ENCODE results near the gene CHRM5.

CHRM5 gene

GRCh38 chr15:34070003-34070402 lies 101.7 kb downstream of the CHRM5 start:
- Histone ChIP-seq H3K36me3 (ENCODE audit: control insufficient read depth, low read depth, low read length) (no peaks in the 10 kb centered on the region), H3K4me1 (ENCODE audit: control insufficient read depth, low read depth, low read length) (no peaks in the 10 kb centered on the region), H3K27me3 (ENCODE audit: control insufficient read depth, insufficient read depth, low read length) (no peaks in the 10 kb centered on the region), H3K4me3 (ENCODE audit: low read length) (no peak overlapping the region), H3K9ac (ENCODE audit: low read length) (no peak overlapping the region), H3K9me3 (ENCODE audit: control insufficient read depth, low read depth, low read length) (no peaks in the 10 kb centered on the region), H3K27ac (ENCODE audit: low read length) (no peak overlapping the region)

GRCh38 chr15:34076785-34077184 lies 108.5 kb downstream of the CHRM5 start:
- no peaks in the 10 kb centered on the region for H3K4me1 ChIP-seq (ENCODE audit: control insufficient read depth, low read depth, low read length)
- H3K27ac ChIP-seq (ENCODE audit: low read length): no peak overlapping the region

GRCh38 chr15:34078900-34079299 lies 110.6 kb downstream of the CHRM5 start:
- Histone ChIP-seq H3K4me3 (ENCODE audit: low read length) (no peak overlapping the region), H3K36me3 (ENCODE audit: control insufficient read depth, low read depth, low read length) (peaks cover 4% of the 10 kb centered on the region), H3K9ac (ENCODE audit: low read length) (no peak overlapping the region), H3K4me1 (ENCODE audit: control insufficient read depth, low read depth, low read length) (no peaks in the 10 kb centered on the region), H3K9me3 (ENCODE audit: control insufficient read depth, low read depth, low read length) (no peaks in the 10 kb centered on the region), H3K27me3 (ENCODE audit: control insufficient read depth, insufficient read depth, low read length) (no peaks in the 10 kb centered on the region), H3K27ac (ENCODE audit: low read length) (no peak overlapping the region)

More at GRCh38 chr15:34076785-34077184, 108.5 kb downstream of the CHRM5 start:
- Histone ChIP-seq H3K27me3 (ENCODE audit: control insufficient read depth, insufficient read depth, low read length) (no peaks in the 10 kb centered on the region), H3K9ac (ENCODE audit: low read length) (no peak overlapping the region), H3K36me3 (ENCODE audit: control insufficient read depth, low read depth, low read length) (no peaks in the 10 kb centered on the region), H3K9me3 (ENCODE audit: control insufficient read depth, low read depth, low read length) (no peaks in the 10 kb centered on the region), H3K4me3 (ENCODE audit: low read length) (no peak overlapping the region)

- Histone ChIP-seq H3K4me3 (ENCODE audit: low read length) (no peak overlapping the region), H3K4me1 (ENCODE audit: control insufficient read depth, low read depth, low read length) (no peaks in the 10 kb centered on the region), H3K27me3 (ENCODE audit: control insufficient read depth, insufficient read depth, low read length) (no peaks in the 10 kb centered on the region), H3K9me3 (ENCODE audit: control insufficient read depth, low read depth, low read length) (no peaks in the 10 kb centered on the region), H3K9ac (ENCODE audit: low read length) (no peak overlapping the region), H3K27ac (ENCODE audit: low read length) (no peak overlapping the region), H3K36me3 (ENCODE audit: control insufficient read depth, low read depth, low read length) (peaks cover 4% of the 10 kb centered on the region)
Measured at GRCh38 chr15:34079904-34080303, 111.6 kb downstream of the CHRM5 start.

- Histone ChIP-seq H3K4me3 (ENCODE audit: low read length) (no peak overlapping the region), H3K27me3 (ENCODE audit: control insufficient read depth, insufficient read depth, low read length) (no peaks in the 10 kb centered on the region), H3K9ac (ENCODE audit: low read length) (no peak overlapping the region), H3K36me3 (ENCODE audit: control insufficient read depth, low read depth, low read length) (peaks cover 12% of the 10 kb centered on the region), H3K27ac (ENCODE audit: low read length) (no peak overlapping the region), H3K9me3 (ENCODE audit: control insufficient read depth, low read depth, low read length) (no peaks in the 10 kb centered on the region), H3K4me1 (ENCODE audit: control insufficient read depth, low read depth, low read length) (no peaks in the 10 kb centered on the region)
Measured at GRCh38 chr15:34084086-34084485, 115.8 kb downstream of the CHRM5 start.

- H3K36me3 ChIP-seq (ENCODE audit: control insufficient read depth, low read depth, low read length): peaks cover 19% of the 10 kb centered on the region
Measured at GRCh38 chr15:34085746-34086145, 117.4 kb downstream of the CHRM5 start.

GRCh38 chr15:34099914-34100313 lies 131.6 kb downstream of the CHRM5 start:
- Histone ChIP-seq H3K36me3 (ENCODE audit: control insufficient read depth, low read depth, low read length) (peaks cover 6% of the 10 kb centered on the region), H3K4me3 (ENCODE audit: low read length) (no peak overlapping the region), H3K27me3 (ENCODE audit: control insufficient read depth, insufficient read depth, low read length) (no peaks in the 10 kb centered on the region), H3K9ac (ENCODE audit: low read length) (no peak overlapping the region), H3K27ac (ENCODE audit: low read length) (no peak overlapping the region), H3K4me1 (ENCODE audit: control insufficient read depth, low read depth, low read length) (peaks cover 12% of the 10 kb centered on the region), H3K9me3 (ENCODE audit: control insufficient read depth, low read depth, low read length) (no peaks in the 10 kb centered on the region)

More at GRCh38 chr15:34085746-34086145, 117.4 kb downstream of the CHRM5 start:
- Histone ChIP-seq H3K9me3 (ENCODE audit: control insufficient read depth, low read depth, low read length) (no peaks in the 10 kb centered on the region), H3K27ac (ENCODE audit: low read length) (no peak overlapping the region), H3K9ac (ENCODE audit: low read length) (no peak overlapping the region), H3K4me1 (ENCODE audit: control insufficient read depth, low read depth, low read length) (no peaks in the 10 kb centered on the region), H3K4me3 (ENCODE audit: low read length) (no peak overlapping the region), H3K27me3 (ENCODE audit: control insufficient read depth, insufficient read depth, low read length) (no peaks in the 10 kb centered on the region)

GRCh38 chr15:34101366-34102174 lies 133.3 kb downstream of the CHRM5 start, which contains the start of the genes EMC7 and PGBD4:
Gene EMC7, minus strand, starts transcription at chr15:34101862. Its CDS starts 23 bp downstream, at chr15:34101839.
Gene PGBD4, plus strand, starts transcription at chr15:34102083. Its CDS starts 449 bp downstream, at chr15:34102532.
- H3K9ac ChIP-seq (ENCODE audit: low read length): peak within 1 kb of the TSS; percentile 87
- H3K4me3 ChIP-seq (ENCODE audit: low read length): peak within 1 kb of the TSS; percentile 99
- H3K27ac ChIP-seq (ENCODE audit: low read length): peak within 1 kb of the TSS; percentile 53
- no peaks in the 10 kb centered on the region for H3K9me3 ChIP-seq (ENCODE audit: control insufficient read depth, low read depth, low read length)
- no peaks in the 10 kb centered on the region for H3K27me3 ChIP-seq (ENCODE audit: control insufficient read depth, insufficient read depth, low read length)
- no peaks in the 10 kb centered on the region for H3K36me3 ChIP-seq (ENCODE audit: control insufficient read depth, low read depth, low read length)
- peaks cover 12% of the 10 kb centered on the region for H3K4me1 ChIP-seq (ENCODE audit: control insufficient read depth, low read depth, low read length)

GRCh38 chr15:34102175-34102925 lies 134.1 kb downstream of the CHRM5 start:
- peak overlapping the region; percentile 87 for H3K9ac ChIP-seq (ENCODE audit: low read length)
- H3K27ac ChIP-seq (ENCODE audit: low read length): peak overlapping the region; percentile 53

GRCh38 chr15:34106423-34106822 lies 138.1 kb downstream of the CHRM5 start:
- H3K4me3 ChIP-seq (ENCODE audit: low read length): no peak overlapping the region

More at GRCh38 chr15:34102175-34102925, 134.1 kb downstream of the CHRM5 start:
- Histone ChIP-seq H3K36me3 (ENCODE audit: control insufficient read depth, low read depth, low read length) (no peaks in the 10 kb centered on the region), H3K4me3 (ENCODE audit: low read length) (peak overlapping the region; percentile 99), H3K4me1 (ENCODE audit: control insufficient read depth, low read depth, low read length) (peaks cover 12% of the 10 kb centered on the region), H3K27me3 (ENCODE audit: control insufficient read depth, insufficient read depth, low read length) (no peaks in the 10 kb centered on the region), H3K9me3 (ENCODE audit: control insufficient read depth, low read depth, low read length) (no peaks in the 10 kb centered on the region)

GRCh38 chr15:34107315-34107714 lies 139.0 kb downstream of the CHRM5 start:
- H3K9me3 ChIP-seq (ENCODE audit: control insufficient read depth, low read depth, low read length): no peaks in the 10 kb centered on the region
- no peak overlapping the region for H3K27ac ChIP-seq (ENCODE audit: low read length)
- peaks cover 5% of the 10 kb centered on the region for H3K4me1 ChIP-seq (ENCODE audit: control insufficient read depth, low read depth, low read length)
- H3K27me3 ChIP-seq (ENCODE audit: control insufficient read depth, insufficient read depth, low read length): no peaks in the 10 kb centered on the region
- H3K36me3 ChIP-seq (ENCODE audit: control insufficient read depth, low read depth, low read length): no peaks in the 10 kb centered on the region
- no peak overlapping the region for H3K9ac ChIP-seq (ENCODE audit: low read length)
- H3K4me3 ChIP-seq (ENCODE audit: low read length): no peak overlapping the region

More at GRCh38 chr15:34106423-34106822, 138.1 kb downstream of the CHRM5 start:
- no peaks in the 10 kb centered on the region for H3K27me3 ChIP-seq (ENCODE audit: control insufficient read depth, insufficient read depth, low read length)
- no peak overlapping the region for H3K9ac ChIP-seq (ENCODE audit: low read length)
- H3K9me3 ChIP-seq (ENCODE audit: control insufficient read depth, low read depth, low read length): no peaks in the 10 kb centered on the region
- no peaks in the 10 kb centered on the region for H3K36me3 ChIP-seq (ENCODE audit: control insufficient read depth, low read depth, low read length)
- no peak overlapping the region for H3K27ac ChIP-seq (ENCODE audit: low read length)
- H3K4me1 ChIP-seq (ENCODE audit: control insufficient read depth, low read depth, low read length): peaks cover 7% of the 10 kb centered on the region
